Lower leg skin (tissue), 3 donors: ENCODE results near the gene ATG7.

Source experiments
- CTCF ChIP-seq, 3 donors: fragments of 450-650 bp; IDR thresholded peaks; one replicate each; pipeline ENCODE4 v1.5.1; 2016; ENCODE audit warnings: antibody characterized with exemption in 3 of 3, mild to moderate bottlenecking in 3 of 3, moderate library complexity in 2 of 3
- POLR2A ChIP-seq, 2 donors: fragments of 450-650 bp; IDR thresholded peaks; one replicate each; pipeline ENCODE4 v1.6.1; 2016 to 2017; ENCODE audit warnings: antibody characterized with exemption in 2 of 2, mild to moderate bottlenecking in 1 of 2, moderate library complexity in 1 of 2

GRCh38 chr3:11288786-11289637 is 16.8 kb downstream of the ATG7 start:
- no peak for TF ChIP-seq POLR2A (IDR thresholded peaks at IDR 0.05)
- TF ChIP-seq CTCF (IDR thresholded peaks at IDR 0.05): no peak
